Measurements from ENCODE around the gene ZBTB20.
A peak's percentile ranks its signal among the peaks of the same experiment; 100 is the strongest.

Gene ZBTB20

DNA sequence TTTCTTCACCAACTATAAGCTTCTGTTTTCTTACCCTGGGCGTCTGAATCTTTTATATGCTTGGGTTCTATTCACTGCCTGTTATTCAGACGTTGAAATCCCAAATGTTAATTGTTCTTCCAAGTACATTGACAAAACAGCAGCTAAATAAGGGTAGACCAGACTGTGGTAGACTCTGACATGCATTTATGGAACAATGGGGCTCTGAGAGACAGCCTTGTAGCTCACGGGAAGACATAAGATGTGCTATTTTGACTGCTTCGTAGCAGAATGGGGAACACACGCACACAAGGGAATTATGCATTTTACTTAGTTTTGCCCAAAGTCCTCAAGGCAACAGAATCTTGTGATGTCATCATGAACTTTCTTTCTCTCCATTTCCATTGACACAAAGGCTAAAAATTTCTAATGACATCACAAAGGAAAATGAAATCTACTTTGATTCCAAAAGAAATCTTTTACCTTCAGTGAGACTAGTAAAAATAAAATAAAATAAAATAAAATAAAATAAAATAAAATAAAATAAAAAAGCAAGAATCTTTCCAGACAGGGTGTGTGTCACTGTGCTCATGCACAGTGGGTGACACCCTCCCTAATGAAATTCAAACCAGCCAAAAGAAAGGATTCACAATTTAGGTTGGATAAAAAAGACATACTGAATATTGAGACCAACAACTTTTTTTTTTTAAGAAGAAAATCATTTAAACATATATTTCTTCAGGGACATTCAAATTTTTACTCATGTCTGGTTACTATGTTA is 346.6 kb downstream of the ZBTB20 start:
- no peak overlapping the region for H3K27ac ChIP-seq (ENCODE audit: low read depth in 2 of 2, low read length in 2 of 2)
- no peak overlapping the region for H3K9ac ChIP-seq (ENCODE audit: low read depth in 1 of 2, low read length in 2 of 2)
- no peaks in the 10 kb centered on the region for H3K27me3 ChIP-seq (ENCODE audit: control insufficient read depth in 2 of 2, insufficient read depth in 2 of 2, low read length in 2 of 2)
- no peaks in the 10 kb centered on the region for H3K9me3 ChIP-seq (ENCODE audit: control insufficient read depth in 2 of 2, low read length in 2 of 2)
- peaks cover 0 to 3% of the 10 kb centered on the region in 2 donors for H3K36me3 ChIP-seq (ENCODE audit: control insufficient read depth in 2 of 2, insufficient read depth in 2 of 2, low read length in 2 of 2)
- no peaks in the 10 kb centered on the region for H3K4me1 ChIP-seq (ENCODE audit: control insufficient read depth in 2 of 2, insufficient read depth in 2 of 2, low read length in 2 of 2)
- no peak overlapping the region for H3K4me3 ChIP-seq (ENCODE audit: low read length in 2 of 2)

DNA sequence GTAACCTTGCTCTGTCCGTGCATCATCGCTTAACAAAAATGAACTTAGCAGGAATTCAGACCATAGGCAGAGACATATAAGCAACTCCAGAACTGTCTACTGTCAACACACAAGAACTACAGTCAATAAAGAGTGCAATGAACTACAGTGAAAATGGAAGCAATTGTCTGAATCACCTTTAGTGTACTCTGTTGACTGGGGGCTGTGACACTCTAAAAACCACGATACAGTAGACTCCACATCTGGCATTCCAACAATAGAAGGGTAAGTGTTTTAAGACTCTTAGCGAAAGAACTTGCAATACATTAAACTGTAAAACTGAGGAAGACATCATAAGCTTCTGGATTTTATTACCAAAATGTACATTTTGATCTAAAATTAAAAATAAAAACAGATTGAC is 347.3 kb downstream of the ZBTB20 start:
- no peaks in the 10 kb centered on the region for H3K27me3 ChIP-seq (ENCODE audit: control insufficient read depth in 2 of 2, insufficient read depth in 2 of 2, low read length in 2 of 2)
- peaks cover 0 to 3% of the 10 kb centered on the region in 2 donors for H3K36me3 ChIP-seq (ENCODE audit: control insufficient read depth in 2 of 2, insufficient read depth in 2 of 2, low read length in 2 of 2)
- no peak overlapping the region for H3K9ac ChIP-seq (ENCODE audit: low read depth in 1 of 2, low read length in 2 of 2)
- H3K27ac ChIP-seq (ENCODE audit: low read depth in 2 of 2, low read length in 2 of 2): no peak overlapping the region
- H3K4me1 ChIP-seq (ENCODE audit: control insufficient read depth in 2 of 2, insufficient read depth in 2 of 2, low read length in 2 of 2): no peaks in the 10 kb centered on the region
- H3K9me3 ChIP-seq (ENCODE audit: control insufficient read depth in 2 of 2, low read length in 2 of 2): no peaks in the 10 kb centered on the region
- no peak overlapping the region for H3K4me3 ChIP-seq (ENCODE audit: low read length in 2 of 2)

DNA sequence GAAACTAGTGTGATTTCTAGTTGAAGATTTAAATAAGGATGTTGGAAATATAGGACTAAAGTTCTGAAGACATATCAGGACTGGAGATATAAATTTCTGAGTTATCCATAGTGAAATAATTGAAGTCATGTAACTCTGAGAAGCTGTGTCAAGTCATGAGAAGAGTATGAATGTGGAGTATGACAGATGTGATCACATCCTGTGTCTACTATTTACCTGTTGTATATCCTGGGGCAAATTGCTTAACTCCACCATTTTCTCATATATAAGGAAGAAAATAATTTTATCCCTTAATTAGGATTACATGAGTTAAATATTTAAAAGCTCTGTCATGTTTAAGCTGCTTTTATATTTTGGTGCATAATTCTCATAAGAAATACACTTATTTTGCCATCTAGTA is 350.3 kb downstream of the ZBTB20 start:
- Histone ChIP-seq H3K27me3 (ENCODE audit: control insufficient read depth in 2 of 2, insufficient read depth in 2 of 2, low read length in 2 of 2) (no peaks in the 10 kb centered on the region), H3K36me3 (ENCODE audit: control insufficient read depth in 2 of 2, insufficient read depth in 2 of 2, low read length in 2 of 2) (peaks cover 0 to 3% of the 10 kb centered on the region in 2 donors), H3K4me3 (ENCODE audit: low read length in 2 of 2) (no peak overlapping the region), H3K27ac (ENCODE audit: low read depth in 2 of 2, low read length in 2 of 2) (no peak overlapping the region), H3K9me3 (ENCODE audit: control insufficient read depth in 2 of 2, low read length in 2 of 2) (no peaks in the 10 kb centered on the region), H3K4me1 (ENCODE audit: control insufficient read depth in 2 of 2, insufficient read depth in 2 of 2, low read length in 2 of 2) (no peaks in the 10 kb centered on the region), H3K9ac (ENCODE audit: low read depth in 1 of 2, low read length in 2 of 2) (no peak overlapping the region)

DNA sequence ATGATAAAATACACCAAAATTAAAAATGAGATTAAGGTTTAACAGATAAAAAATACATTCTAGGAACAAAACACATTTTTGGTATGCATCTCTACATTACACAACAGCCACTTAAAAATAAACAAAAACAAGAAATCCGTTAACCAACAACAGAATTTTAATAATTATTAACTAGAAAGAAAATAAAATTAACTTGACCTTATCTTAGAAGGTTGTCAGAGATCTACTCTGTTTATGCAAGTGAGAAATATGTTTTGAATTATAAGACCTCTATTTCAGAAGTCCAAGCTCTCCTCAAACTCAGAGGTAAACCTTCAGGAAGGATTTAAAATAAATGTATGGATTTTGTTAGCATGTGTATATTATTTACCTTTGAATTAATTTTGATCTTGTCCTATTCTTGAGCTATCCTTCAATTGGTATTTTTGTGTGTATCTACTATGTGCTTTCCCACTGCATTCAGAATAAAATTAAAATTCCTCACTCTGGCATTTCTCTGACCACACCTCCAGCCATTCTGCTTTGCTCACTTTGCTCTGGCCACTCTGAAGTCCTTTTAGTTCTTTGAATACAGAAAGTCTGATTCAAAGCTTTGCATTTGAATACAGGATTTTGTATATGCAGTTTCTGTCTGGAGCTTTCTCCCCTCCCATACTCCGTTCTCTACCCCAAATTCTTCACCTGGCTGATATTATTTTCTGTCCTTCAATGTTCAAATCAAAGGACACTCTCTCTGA is 352.0 kb downstream of the ZBTB20 start:
- no peak overlapping the region for H3K9ac ChIP-seq (ENCODE audit: low read depth in 1 of 2, low read length in 2 of 2)
- H3K36me3 ChIP-seq (ENCODE audit: control insufficient read depth in 2 of 2, insufficient read depth in 2 of 2, low read length in 2 of 2): peaks cover 0 to 3% of the 10 kb centered on the region in 2 donors
- H3K4me1 ChIP-seq (ENCODE audit: control insufficient read depth in 2 of 2, insufficient read depth in 2 of 2, low read length in 2 of 2): no peaks in the 10 kb centered on the region
- H3K27me3 ChIP-seq (ENCODE audit: control insufficient read depth in 2 of 2, insufficient read depth in 2 of 2, low read length in 2 of 2): no peaks in the 10 kb centered on the region
- no peak overlapping the region for H3K4me3 ChIP-seq (ENCODE audit: low read length in 2 of 2)
- H3K9me3 ChIP-seq (ENCODE audit: control insufficient read depth in 2 of 2, low read length in 2 of 2): no peaks in the 10 kb centered on the region
- no peak overlapping the region for H3K27ac ChIP-seq (ENCODE audit: low read depth in 2 of 2, low read length in 2 of 2)

DNA sequence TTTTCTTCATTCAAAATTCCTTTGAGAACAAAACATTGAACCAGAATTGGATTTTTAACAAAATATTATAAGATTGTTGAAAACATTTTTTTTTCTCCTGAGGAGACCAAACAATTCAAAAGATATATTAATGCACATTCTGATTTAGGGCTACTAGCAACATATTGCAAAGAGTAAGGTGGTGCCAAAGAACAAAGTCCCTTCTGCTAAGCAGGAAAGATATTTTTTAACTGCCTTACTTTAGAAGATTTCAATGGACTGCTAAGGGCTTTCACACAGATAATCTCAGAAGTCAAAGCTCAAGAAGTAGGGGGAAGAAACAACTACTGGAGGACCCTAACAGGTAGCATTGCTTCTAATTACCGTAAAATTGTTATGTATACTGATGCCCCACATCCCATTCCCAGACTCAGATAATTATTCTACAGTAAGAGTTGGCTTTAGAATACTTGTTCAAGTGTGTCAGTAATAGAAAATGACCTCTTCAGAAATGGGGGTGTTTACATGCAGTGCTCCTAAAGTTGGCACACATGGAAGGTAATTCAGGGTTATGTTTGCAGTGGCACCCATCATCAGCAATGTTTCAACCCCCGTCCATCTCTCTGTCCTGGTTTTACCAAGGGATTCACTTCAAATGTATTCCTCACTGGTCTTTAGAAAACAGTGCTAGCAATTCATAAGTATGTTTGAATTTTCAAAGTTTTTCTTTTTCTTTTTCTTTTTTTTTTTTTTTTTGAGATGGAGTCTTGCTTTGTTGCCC is 354.7 kb downstream of the ZBTB20 start:
- no peaks in the 10 kb centered on the region for H3K9me3 ChIP-seq (ENCODE audit: control insufficient read depth in 2 of 2, low read length in 2 of 2)
- no peaks in the 10 kb centered on the region for H3K36me3 ChIP-seq (ENCODE audit: control insufficient read depth in 2 of 2, insufficient read depth in 2 of 2, low read length in 2 of 2)
- H3K27ac ChIP-seq (ENCODE audit: low read depth in 2 of 2, low read length in 2 of 2): no peak overlapping the region
- H3K27me3 ChIP-seq (ENCODE audit: control insufficient read depth in 2 of 2, insufficient read depth in 2 of 2, low read length in 2 of 2): no peaks in the 10 kb centered on the region
- no peak overlapping the region for H3K9ac ChIP-seq (ENCODE audit: low read depth in 1 of 2, low read length in 2 of 2)
- no peaks in the 10 kb centered on the region for H3K4me1 ChIP-seq (ENCODE audit: control insufficient read depth in 2 of 2, insufficient read depth in 2 of 2, low read length in 2 of 2)
- no peak overlapping the region for H3K4me3 ChIP-seq (ENCODE audit: low read length in 2 of 2)

DNA sequence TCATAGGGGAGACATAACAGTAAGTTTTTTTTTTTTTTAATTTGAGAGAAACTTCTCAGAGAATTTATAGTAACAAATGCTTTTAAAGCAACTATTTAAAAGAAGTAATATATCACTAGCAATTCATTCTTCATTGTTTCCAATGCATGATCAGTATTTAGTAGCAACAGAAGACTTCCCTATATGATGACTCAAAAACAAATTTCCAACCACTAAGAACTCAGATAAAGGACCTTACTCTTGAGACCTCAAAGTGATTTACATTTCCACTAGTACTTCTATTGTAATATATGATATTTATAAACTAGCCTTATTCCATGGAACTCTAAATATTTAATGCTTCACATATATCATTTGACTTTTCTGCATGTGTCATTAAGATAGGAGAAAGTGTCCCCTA is 356.3 kb downstream of the ZBTB20 start:
- Histone ChIP-seq H3K27me3 (ENCODE audit: control insufficient read depth in 2 of 2, insufficient read depth in 2 of 2, low read length in 2 of 2) (no peaks in the 10 kb centered on the region), H3K4me1 (ENCODE audit: control insufficient read depth in 2 of 2, insufficient read depth in 2 of 2, low read length in 2 of 2) (no peaks in the 10 kb centered on the region), H3K9ac (ENCODE audit: low read depth in 1 of 2, low read length in 2 of 2) (no peak overlapping the region), H3K4me3 (ENCODE audit: low read length in 2 of 2) (no peak overlapping the region), H3K36me3 (ENCODE audit: control insufficient read depth in 2 of 2, insufficient read depth in 2 of 2, low read length in 2 of 2) (no peaks in the 10 kb centered on the region), H3K9me3 (ENCODE audit: control insufficient read depth in 2 of 2, low read length in 2 of 2) (no peaks in the 10 kb centered on the region), H3K27ac (ENCODE audit: low read depth in 2 of 2, low read length in 2 of 2) (no peak overlapping the region)

DNA sequence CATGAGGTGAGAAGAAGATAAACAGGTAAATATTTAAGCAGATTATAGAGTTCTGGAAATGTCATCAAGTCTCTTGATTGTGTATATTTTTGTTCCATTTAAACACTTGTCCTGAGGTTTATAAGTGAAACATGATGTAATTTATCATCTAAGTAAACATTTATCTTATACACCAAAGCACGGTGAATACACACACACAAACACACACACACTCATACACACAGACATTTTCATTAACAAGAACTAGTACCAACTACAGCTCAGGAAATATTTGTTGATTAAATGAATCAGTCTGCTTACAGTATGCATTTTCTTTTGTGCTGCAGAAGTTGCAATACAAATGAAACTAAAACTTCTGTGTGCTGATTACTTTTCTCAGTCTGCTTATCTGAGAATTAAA is 357.3 kb downstream of the ZBTB20 start:
- no peaks in the 10 kb centered on the region for H3K4me1 ChIP-seq (ENCODE audit: control insufficient read depth in 2 of 2, insufficient read depth in 2 of 2, low read length in 2 of 2)
- no peak overlapping the region for H3K4me3 ChIP-seq (ENCODE audit: low read length in 2 of 2)
- no peak overlapping the region for H3K27ac ChIP-seq (ENCODE audit: low read depth in 2 of 2, low read length in 2 of 2)
- no peaks in the 10 kb centered on the region for H3K27me3 ChIP-seq (ENCODE audit: control insufficient read depth in 2 of 2, insufficient read depth in 2 of 2, low read length in 2 of 2)
- no peak overlapping the region for H3K9ac ChIP-seq (ENCODE audit: low read depth in 1 of 2, low read length in 2 of 2)
- no peaks in the 10 kb centered on the region for H3K9me3 ChIP-seq (ENCODE audit: control insufficient read depth in 2 of 2, low read length in 2 of 2)
- H3K36me3 ChIP-seq (ENCODE audit: control insufficient read depth in 2 of 2, insufficient read depth in 2 of 2, low read length in 2 of 2): no peaks in the 10 kb centered on the region

DNA sequence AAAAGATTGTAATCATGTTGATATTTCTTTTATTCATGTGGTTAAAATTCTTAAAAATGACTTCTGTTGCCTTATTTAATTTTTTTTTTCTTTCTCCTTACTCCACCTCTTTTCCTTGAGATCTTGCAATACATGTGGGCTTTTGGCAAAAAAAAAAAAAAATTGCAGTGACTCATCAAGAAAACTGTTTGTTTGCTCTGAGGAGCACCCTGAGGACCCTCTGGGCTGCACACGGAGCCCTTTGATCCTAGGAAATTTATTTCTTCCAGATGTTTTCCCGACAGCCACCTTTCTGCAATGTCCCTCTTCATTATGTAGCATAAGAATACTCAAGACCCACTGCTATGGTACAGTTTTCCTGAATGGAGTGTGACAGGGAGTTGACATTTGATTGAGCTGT is 371.7 kb downstream of the ZBTB20 start:
- peaks cover 0 to 4% of the 10 kb centered on the region in 2 donors for H3K9me3 ChIP-seq (ENCODE audit: control insufficient read depth in 2 of 2, low read length in 2 of 2)
- no peaks in the 10 kb centered on the region for H3K4me1 ChIP-seq (ENCODE audit: control insufficient read depth in 2 of 2, insufficient read depth in 2 of 2, low read length in 2 of 2)
- H3K27ac ChIP-seq (ENCODE audit: low read depth in 2 of 2, low read length in 2 of 2): no peak overlapping the region
- H3K9ac ChIP-seq (ENCODE audit: low read depth in 1 of 2, low read length in 2 of 2): no peak overlapping the region
- no peaks in the 10 kb centered on the region for H3K27me3 ChIP-seq (ENCODE audit: control insufficient read depth in 2 of 2, insufficient read depth in 2 of 2, low read length in 2 of 2)
- H3K36me3 ChIP-seq (ENCODE audit: control insufficient read depth in 2 of 2, insufficient read depth in 2 of 2, low read length in 2 of 2): peaks cover 0 to 2% of the 10 kb centered on the region in 2 donors
- no peak overlapping the region for H3K4me3 ChIP-seq (ENCODE audit: low read length in 2 of 2)

DNA sequence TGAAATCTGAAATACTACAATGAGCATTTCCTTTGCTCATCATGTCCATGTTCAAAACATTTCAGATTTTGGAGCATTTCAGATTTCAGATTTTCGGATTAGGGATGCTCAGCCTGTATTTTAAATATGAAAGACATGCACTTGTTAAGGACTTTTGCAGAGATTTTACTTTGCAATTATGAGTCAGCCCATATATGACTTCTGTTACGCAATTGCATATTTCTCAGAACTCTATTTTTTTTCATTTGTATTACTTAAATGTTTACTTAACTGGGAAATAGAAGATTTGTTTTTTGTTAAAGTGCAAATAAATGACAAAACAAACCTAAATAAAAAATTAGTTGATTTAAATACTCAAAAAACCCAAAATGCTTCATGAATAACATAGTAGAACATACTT is 376.2 kb downstream of the ZBTB20 start:
- Histone ChIP-seq H3K9me3 (ENCODE audit: control insufficient read depth in 2 of 2, low read length in 2 of 2) (peaks cover 0 to 4% of the 10 kb centered on the region in 2 donors), H3K27me3 (ENCODE audit: control insufficient read depth in 2 of 2, insufficient read depth in 2 of 2, low read length in 2 of 2) (no peaks in the 10 kb centered on the region), H3K36me3 (ENCODE audit: control insufficient read depth in 2 of 2, insufficient read depth in 2 of 2, low read length in 2 of 2) (no peaks in the 10 kb centered on the region), H3K27ac (ENCODE audit: low read depth in 2 of 2, low read length in 2 of 2) (no peak overlapping the region), H3K4me1 (ENCODE audit: control insufficient read depth in 2 of 2, insufficient read depth in 2 of 2, low read length in 2 of 2) (peaks cover 0 to 3% of the 10 kb centered on the region in 2 donors), H3K9ac (ENCODE audit: low read depth in 1 of 2, low read length in 2 of 2) (no peak overlapping the region), H3K4me3 (ENCODE audit: low read length in 2 of 2) (no peak overlapping the region)

DNA sequence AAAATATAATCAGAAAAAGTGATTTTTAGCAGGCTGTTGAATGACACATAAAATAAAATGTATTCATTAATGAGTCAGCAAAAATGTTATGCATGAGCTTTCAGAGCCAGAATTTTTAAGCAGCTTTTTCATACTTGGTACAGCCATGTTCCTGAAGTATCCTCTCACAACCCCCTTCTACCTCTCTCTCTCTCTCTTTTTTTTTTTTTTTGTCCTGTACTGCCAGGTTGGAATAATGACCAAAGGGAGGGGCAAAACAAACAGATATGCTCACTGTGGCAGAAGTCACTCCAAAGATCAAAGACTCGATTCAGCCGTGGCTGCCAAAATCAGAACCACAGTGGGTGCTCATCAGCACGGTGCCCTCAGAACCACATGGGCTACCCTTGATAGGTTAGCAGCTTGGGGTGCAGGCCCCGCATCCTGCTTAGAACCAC is 383.0 kb downstream of the ZBTB20 start:
- Histone ChIP-seq H3K27ac (ENCODE audit: low read depth in 2 of 2, low read length in 2 of 2) (no peak overlapping the region), H3K27me3 (ENCODE audit: control insufficient read depth in 2 of 2, insufficient read depth in 2 of 2, low read length in 2 of 2) (no peaks in the 10 kb centered on the region), H3K9ac (ENCODE audit: low read depth in 1 of 2, low read length in 2 of 2) (no peak overlapping the region), H3K4me3 (ENCODE audit: low read length in 2 of 2) (peak overlapping the region in 1 of 2 donors; percentile 51), H3K36me3 (ENCODE audit: control insufficient read depth in 2 of 2, insufficient read depth in 2 of 2, low read length in 2 of 2) (no peaks in the 10 kb centered on the region), H3K4me1 (ENCODE audit: control insufficient read depth in 2 of 2, insufficient read depth in 2 of 2, low read length in 2 of 2) (peaks cover 0 to 8% of the 10 kb centered on the region in 2 donors), H3K9me3 (ENCODE audit: control insufficient read depth in 2 of 2, low read length in 2 of 2) (no peaks in the 10 kb centered on the region)

All from mucosa of rectum (tissue), 2 donors.